ENCODE results near the gene PPP3CB.
"Not testable (repeated sequence)": the region's sequence is repeated elsewhere in the genome, so short reads cannot be mapped to it uniquely, and the experiment has no call there.

The PPP3CB gene

GRCh38 chr10:73414230-73414945 lies 81.4 kb downstream of the PPP3CB start:
- DNase-seq (ENCODE audit: low read depth in 2 of 2): no peak

GRCh38 chr10:73413528-73414229 lies 82.1 kb downstream of the PPP3CB start, which contains the start of gene ANXA7:
TSS of gene ANXA7 (minus strand) at chr10:73414058. CDS start at chr10:73400856, 13,202 bp downstream.
- DNase-seq (ENCODE audit: low read depth in 2 of 2): peak; percentile 84 to 85

DNA sequence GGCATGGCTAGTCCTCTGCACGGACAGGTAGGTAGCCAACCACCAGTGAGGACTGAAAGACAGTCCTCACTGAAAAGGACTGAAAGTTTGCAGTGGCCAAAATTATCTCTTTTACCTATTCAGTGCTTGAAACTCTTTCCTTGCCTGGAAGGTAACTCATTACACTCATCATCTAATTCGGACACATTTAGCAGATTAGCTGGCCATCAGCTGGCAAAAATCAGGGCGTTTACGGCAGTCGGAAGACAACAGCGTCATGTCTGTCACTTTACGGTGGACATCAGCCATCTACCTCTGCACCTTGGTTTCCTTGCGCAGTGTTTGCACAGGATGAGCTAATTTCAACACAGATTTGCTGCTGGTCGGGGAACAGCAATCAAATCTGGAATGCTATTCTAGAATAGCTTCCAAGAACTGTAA lies 82.7 kb downstream of the PPP3CB start:
- DNase-seq (ENCODE audit: low read depth in 2 of 2): no peak

GRCh38 chr10:73410897-73411296 lies 84.9 kb downstream of the PPP3CB start:
- DNase-seq (ENCODE audit: low read depth in 2 of 2): no peak

GRCh38 chr10:73408978-73409521 lies 86.8 kb downstream of the PPP3CB start:
- no peak for DNase-seq (ENCODE audit: low read depth in 2 of 2)

DNA sequence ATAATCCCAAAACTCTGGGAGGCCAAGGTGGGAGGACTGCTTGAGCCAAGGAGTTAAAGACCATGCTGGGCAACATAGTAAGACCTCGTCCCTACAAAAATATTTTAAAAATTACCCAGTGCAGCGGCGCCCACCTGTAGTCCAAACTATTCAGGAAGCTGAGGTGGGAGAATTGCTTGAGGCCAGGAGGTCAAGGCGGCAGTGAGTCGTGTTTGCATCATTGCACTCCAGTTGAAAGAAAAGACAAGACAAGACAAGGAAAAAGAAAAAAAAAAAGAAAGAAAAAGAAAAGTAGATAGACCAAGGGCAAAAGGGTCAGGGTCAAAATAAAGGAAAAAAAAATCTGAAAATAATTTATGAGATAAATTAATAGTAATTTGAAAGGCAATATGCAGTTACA lies 87.8 kb downstream of the PPP3CB start:
- DNase-seq (ENCODE audit: low read depth in 2 of 2): no peak

DNA sequence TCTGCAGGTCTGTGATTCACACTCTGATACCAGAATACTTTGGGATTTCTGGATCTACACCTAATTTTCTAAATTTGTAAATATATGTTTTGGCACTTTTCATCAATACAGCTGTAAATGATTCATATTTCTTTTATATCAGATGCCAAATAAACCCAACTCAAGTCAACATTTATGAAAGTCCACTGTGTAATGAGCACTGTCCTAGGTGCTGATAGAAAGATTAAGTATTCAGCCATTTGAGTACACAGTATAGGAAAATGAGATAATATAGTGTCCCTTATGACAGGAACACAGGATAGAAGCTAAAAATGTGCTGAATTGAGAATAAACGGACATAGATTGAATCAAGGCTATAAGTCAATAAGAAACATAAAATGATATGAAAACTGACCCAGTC lies 88.3 kb downstream of the PPP3CB start:
- no peak for DNase-seq (ENCODE audit: low read depth in 2 of 2)

- DNase-seq (ENCODE audit: low read depth in 2 of 2): no peak
These were observed 89.0 kb downstream of the PPP3CB start for GRCh38 chr10:73406846-73407245.

DNA sequence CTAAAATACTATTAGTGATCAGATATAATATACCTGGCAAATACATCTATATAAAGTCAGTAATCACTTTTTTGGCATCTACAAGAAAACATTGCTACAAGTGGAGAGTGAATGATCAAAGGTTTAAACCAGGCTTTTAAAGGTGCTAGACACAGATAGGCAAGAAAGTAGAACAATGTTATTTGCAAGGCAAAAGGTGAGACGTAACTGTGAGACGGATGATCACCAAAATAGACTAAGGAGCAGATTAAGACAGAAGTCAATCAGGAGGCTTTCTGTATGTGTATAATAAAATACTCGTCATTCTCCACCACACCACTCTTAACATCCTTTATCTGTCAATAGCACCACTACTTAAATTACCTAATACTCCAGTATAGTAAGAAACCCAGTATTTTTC lies 90.3 kb downstream of the PPP3CB start:
- DNase-seq (ENCODE audit: low read depth in 2 of 2): no peak

DNA sequence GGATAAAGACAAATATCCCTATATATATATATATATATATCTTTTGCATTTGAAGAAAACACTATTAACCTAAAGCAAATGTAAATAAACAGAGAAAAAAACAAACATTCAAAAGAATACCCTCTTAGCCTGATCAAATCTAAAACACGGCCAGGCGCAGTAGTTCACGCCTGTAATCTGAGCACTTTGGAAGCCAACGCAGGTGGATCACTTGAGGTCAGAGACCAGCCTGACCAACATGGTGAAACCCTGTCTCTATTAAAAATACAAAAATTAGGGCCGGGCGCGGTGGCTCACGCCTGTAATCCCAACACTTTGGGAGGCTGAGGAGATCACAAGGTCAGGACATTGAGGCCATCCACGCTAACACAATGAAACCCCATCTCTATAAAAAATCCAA lies 91.1 kb downstream of the PPP3CB start:
- no peak for DNase-seq (ENCODE audit: low read depth in 2 of 2)

- DNase-seq (ENCODE audit: low read depth in 2 of 2): no peak
These were observed 94.2 kb downstream of the PPP3CB start for GRCh38 chr10:73401636-73402035.

GRCh38 chr10:73399063-73399462 lies 96.8 kb downstream of the PPP3CB start:
- DNase-seq (ENCODE audit: low read depth in 2 of 2): no peak

DNA sequence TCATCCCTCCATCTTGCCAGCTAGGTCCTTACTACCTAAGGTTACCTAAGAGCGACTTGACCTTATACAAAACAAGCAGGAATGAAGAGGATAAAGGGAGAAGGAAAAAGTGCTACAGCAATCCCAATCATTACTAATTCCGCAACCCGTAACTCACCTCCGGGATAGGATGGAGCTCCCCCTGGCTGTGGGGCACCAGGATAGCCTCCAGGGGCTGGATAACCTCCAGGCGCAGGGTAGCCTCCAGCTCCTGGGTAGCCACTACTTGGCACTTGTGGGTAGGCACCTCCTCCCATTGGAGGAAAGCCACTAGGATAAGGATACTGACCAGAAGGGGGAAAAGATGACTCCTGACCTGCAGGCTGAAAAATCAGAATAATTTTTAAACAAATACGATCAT lies 97.8 kb downstream of the PPP3CB start:
- DNase-seq (ENCODE audit: low read depth in 2 of 2): no peak

DNA sequence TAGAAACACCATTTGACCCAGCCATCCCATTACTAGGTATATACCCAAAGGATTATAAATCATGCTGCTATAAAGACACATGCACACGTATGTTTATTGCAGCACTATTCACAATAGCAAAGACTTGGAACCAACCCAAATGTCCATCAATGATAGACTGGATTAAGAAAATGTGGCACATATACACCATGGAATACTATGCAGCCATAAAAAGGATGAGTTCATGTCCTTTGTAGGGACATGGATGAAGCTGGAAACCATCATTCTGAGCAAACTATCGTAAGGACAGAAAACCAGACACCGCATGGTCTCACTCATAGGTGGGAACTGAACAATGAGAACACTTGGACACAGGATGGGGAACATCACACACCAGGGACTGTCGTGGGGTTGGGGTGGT lies 101.5 kb downstream of the PPP3CB start:
- not testable (repeated sequence) for DNase-seq (ENCODE audit: low read depth in 2 of 2)

DNA sequence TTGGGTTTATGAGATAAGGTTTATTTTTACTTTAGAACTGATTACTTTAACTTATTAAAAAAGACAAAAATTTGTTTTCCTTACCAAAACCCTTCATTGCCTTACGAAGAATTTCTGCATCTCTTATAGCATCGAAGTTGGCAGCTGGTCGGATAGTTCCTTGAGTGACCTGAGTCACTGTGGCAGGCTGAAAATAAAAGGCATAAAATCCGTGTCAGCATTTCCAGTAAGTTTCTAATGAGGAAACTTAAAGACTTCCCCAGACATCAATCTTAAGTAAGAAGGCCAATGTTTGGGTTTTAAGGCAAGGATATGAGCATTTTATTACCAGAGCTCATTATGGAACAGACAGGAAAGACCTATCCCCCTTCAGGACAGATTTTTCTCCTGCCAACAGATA lies 107.6 kb downstream of the PPP3CB start:
- DNase-seq (ENCODE audit: low read depth in 2 of 2): no peak

DNA sequence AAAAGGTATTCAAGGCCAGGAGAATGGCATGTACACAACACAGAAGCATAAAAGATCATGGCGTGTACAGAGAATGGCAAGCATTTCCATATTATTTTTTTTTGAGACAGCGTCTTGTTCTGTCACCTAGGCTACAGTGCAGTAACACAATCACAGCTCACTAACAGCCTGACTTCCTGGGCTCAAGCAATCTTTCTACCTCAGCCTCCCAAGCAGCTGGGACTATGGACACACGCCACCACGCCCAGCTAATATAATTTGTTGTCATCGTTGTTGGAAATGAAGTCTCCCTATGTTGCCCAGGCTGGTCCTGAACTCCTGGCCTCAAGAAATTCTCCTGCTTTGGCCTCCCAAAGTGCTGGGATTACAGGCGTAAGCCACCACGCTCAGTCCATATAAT lies 109.2 kb downstream of the PPP3CB start:
- DNase-seq (ENCODE audit: low read depth in 2 of 2): no peak

All from activated CD8-positive, alpha-beta memory T cell treated with anti-CD3 and anti-CD28 coated beads for 4 hours (primary cell).